Measurements from ENCODE around the gene GALNT18. TPM values are rescaled to one million over a fixed set of nuclear protein-coding genes. Genes with fewer than 3 reads are reported as not detected.

The GALNT18 gene
- polyA plus RNA-seq, 1 donor: 10.4 TPM

- DNase-seq: no peak
Observed at GRCh38 chr11:11563200-11563975, 58.4 kb downstream of the GALNT18 start.

GRCh38 chr11:11561991-11562390 lies 59.8 kb downstream of the GALNT18 start:
- no peak for DNase-seq

GRCh38 chr11:11558826-11559225 lies 63.0 kb downstream of the GALNT18 start:
- DNase-seq: no peak

- DNase-seq: peak; percentile 89
Observed at GRCh38 chr11:11558396-11558795, 63.4 kb downstream of the GALNT18 start.

- peak; percentile 63 for DNase-seq
Observed at GRCh38 chr11:11555208-11555607, 66.6 kb downstream of the GALNT18 start.

GRCh38 chr11:11553573-11553972 lies 68.2 kb downstream of the GALNT18 start:
- DNase-seq: no peak

GRCh38 chr11:11552529-11553087 lies 69.2 kb downstream of the GALNT18 start:
- no peak for DNase-seq

- no peak for DNase-seq
Observed at GRCh38 chr11:11550534-11550933, 71.3 kb downstream of the GALNT18 start.

GRCh38 chr11:11545285-11546275 lies 76.2 kb downstream of the GALNT18 start:
- DNase-seq: no peak

GRCh38 chr11:11543656-11544055 lies 78.1 kb downstream of the GALNT18 start:
- no peak for DNase-seq

GRCh38 chr11:11540157-11540556 lies 81.6 kb downstream of the GALNT18 start:
- DNase-seq: no peak

GRCh38 chr11:11538277-11538960 lies 83.4 kb downstream of the GALNT18 start:
- no peak for DNase-seq

- no peak for DNase-seq
Observed at GRCh38 chr11:11537871-11538270, 83.9 kb downstream of the GALNT18 start.

- no peak for DNase-seq
Observed at GRCh38 chr11:11537372-11537771, 84.4 kb downstream of the GALNT18 start.

- no peak for DNase-seq
Observed at GRCh38 chr11:11536650-11537049, 85.2 kb downstream of the GALNT18 start.

- DNase-seq: no peak
Observed at GRCh38 chr11:11535611-11536010, 86.2 kb downstream of the GALNT18 start.

GRCh38 chr11:11534981-11535380 lies 86.8 kb downstream of the GALNT18 start:
- DNase-seq: peak; percentile 54

- no peak for DNase-seq
Observed at GRCh38 chr11:11533751-11534150, 88.1 kb downstream of the GALNT18 start.

- no peak for DNase-seq
Observed at GRCh38 chr11:11533057-11533456, 88.7 kb downstream of the GALNT18 start.

GRCh38 chr11:11532574-11532973 lies 89.2 kb downstream of the GALNT18 start:
- DNase-seq: no peak

- DNase-seq: no peak
Observed at GRCh38 chr11:11531131-11531908, 90.5 kb downstream of the GALNT18 start.

- no peak for DNase-seq
Observed at GRCh38 chr11:11528986-11529385, 92.8 kb downstream of the GALNT18 start.
